Islet precursor cell (in vitro differentiated cells): ENCODE data around the gene FAM204A.

Experiments
- DNase-seq: peaks from one replicate; pipeline ENCODE4 v3.0.0-alpha.2; 2018

The FAM204A gene

DNA sequence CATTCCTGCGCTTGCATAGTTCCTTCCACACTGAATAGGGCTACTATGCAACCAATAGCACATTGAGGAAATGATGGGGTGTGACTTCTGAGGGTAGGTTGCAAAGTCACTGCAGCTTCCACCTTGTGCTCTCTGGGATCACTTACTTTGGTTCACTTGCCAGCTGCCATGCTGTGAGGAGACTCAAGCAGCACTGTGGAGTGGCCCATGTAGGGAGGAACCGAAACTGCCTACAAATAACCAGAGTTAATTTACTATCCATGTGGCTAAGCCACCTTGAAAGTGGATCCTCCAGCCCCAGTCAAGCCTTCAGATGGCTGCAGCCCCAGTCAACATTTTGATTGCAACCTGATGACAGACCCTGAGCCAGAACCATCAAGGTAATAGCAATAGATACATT is 64.3 kb downstream of the FAM204A start:
- no peak for DNase-seq

DNA sequence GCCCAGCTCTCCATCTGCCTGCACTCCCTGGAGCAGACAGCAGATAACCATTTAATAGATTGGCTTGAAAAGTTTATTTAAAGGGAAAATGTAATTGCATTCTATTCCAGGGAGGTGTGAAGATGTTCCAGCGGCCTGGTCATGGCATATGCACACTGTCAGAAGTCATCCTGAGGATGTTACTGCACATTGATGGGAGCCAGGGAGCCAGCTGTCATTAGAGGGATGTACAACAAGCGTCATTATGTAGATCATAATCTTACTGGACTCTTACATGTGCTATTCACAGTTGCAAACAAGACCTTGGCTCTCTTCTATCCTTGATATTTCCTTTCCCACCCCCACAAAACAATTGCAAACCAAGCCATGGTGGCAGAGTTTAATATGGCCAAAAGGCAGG is 65.4 kb downstream of the FAM204A start:
- DNase-seq = no peak

DNA sequence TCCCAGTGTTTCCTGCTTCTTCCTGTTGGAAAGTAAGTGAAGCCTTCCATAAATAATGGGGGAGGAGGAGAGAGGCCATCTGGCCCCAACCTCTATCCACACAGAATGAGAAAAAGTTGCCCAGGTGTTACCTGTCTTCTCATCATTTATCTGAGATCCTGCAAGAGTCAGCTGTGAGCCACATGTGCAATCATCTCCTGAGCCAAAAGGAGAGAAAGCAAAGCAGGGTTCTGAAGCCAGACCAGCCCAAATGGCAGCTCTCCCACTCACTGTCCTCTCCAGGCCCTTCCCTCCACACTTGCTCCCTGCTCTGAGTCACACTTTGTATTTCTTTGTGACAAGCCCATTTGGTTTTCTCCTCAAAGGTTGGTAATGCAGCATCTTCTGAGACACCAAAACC is 65.9 kb downstream of the FAM204A start:
- DNase-seq = no peak

DNA sequence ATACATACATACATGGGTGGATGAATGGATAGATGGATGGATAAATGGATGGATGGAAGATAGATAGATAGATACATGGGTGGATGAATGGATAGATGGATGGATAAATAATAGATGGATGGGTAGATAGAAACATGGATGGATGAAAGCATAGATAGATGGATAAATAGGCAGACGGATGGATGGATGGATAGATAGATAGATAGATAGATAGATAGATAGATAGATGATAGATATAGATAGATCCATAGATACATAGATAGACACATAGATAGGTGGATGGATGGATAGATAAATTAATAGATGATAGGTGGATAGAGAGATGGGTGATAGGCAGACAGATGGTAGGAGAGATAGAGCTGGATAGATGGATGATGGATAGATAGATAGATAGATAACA is 68.5 kb downstream of the FAM204A start:
- no peak for DNase-seq

DNA sequence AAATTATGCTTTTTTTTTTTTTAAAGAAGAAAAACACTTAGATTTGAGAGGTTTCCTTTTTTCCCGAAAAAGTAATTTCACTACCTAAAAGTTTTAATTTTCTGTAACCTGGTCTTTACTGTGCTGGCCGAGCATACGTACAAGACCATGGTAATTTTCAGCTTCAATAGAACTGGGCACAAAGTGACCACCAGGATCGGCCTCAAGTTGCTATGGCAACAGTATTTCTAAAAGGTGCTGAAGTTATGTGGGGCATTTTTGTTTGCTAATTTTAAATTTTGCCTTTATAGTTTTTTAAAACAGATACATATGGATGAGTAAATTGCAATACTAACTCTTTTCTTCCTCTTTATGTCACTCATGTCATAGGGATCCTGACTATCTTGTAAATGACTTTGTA is 69.4 kb downstream of the FAM204A start:
- DNase-seq = no peak

DNA sequence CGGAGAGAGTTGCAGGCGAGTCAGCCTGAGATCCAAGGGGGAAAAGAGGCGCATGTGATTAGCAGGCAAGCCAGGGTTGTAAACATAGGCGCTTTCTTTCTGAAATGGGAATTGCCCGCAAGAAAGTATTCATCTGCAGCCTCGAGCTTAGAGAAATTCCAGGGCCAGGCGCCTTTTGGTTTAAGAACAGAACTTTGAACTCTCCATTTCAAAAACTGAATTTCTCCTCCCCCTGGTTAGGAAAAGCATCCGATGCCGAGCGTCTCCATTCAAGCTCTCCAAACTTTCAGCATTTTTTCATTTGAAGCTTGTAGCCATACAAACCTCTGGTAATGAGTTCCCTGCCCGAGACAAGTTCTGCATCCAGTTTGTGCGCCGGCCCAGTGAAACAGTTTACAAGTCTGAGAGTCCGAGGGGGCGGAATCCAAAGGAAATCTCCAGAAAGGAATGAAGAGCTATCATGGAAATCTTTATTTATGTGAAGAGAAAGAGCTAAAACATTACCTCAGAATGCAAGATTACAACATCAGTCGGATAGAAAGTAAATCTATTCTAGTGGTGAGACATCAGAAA is 69.9 kb downstream of the FAM204A start:
- no peak for DNase-seq

DNA sequence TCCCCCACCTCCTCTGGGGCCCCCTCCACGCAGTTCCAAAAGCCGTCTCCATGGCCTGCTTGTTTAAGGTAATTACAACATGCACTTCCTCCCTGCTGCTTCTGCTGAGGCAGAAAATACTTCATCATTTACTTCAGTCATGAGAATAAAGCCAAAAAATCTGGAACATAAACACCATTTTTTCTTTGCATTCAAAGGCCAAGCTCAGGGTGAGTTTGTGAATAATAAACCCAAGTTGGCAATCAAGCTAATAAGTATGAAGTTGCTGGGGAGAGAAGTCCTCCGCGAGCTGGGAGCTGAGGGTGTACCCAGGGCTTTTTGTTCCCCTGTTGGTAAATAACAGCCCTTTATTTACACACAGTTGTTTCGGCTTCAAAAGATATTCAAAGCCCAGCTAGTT is 70.5 kb downstream of the FAM204A start:
- DNase-seq = no peak

DNA sequence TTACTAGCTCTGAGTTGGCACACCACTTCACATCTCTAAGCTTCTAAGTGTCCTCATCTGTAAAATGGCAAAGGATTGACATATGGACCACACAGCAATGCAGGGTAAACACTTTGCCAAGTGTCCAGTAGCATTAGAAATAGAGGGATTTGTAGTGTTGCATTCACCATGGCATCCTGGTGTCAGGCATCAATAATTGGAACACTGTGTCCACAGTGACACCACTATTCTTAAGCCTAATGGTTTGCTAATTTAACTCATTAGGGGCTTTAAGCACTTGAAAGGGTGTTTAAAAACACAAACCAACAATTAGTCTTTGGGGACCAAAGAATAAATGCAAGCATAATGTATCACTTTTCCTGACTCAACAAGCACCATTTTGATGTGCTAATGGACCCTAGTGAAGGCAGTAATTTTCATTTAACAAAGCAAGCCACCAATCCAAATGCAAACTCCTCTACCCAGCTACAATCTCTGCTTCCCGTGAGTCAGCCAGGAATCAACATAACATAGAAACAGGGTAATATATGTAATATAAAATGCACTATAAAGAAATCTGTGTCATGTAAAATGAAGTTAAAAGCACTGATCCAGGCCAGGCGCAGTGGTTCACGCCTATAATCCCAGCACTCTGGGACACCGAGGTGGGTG is 75.9 kb downstream of the FAM204A start:
- no peak for DNase-seq

DNA sequence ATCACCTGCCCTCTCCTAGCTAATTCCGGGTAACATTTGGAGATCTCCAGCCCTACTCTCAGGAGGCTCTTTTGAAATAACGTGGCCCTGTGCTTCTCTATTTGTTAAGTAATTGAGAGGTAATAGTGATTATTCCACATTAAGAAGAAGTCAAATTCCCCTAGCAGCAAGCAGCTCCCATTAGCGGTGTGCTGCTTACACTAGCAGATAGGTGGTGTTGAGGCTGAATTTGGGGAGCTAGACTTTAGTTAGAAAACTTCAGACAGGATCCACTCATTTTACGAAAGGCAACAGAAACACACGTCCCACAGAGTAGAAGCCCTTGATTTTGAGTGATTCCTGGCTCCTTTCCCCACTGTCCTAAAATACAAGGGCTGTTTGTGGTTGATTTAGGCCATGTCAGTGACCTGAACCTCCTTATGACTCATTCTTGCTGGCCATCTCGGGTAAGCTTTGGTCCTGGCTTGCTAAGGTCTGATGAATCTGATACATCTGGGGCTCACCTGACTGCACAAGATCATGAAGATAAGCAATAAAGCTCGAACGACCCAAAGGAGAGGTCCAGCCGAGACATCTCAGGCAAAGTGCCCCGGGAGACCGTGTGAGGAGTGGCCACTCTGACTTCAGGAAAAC is 77.2 kb downstream of the FAM204A start:
- peak; percentile 51 for DNase-seq

DNA sequence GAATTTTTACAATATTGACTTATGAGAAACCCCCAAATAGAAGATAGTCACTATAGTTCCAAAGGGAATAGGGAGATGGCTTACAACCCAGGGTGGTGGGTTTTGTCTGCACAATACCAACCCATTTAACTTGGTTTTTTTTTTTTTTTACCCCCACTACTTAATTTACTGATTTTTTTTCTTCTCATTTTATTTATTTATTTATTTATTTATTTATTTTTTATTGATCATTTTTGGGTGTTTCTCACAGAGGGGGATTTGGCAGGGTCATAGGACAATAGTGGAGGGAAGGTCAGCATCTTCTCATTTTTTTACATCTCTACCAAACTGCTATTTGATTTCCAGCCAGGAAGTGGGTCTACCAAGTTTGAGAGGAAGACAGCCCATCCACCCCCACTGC is 77.9 kb downstream of the FAM204A start:
- no peak for DNase-seq

DNA sequence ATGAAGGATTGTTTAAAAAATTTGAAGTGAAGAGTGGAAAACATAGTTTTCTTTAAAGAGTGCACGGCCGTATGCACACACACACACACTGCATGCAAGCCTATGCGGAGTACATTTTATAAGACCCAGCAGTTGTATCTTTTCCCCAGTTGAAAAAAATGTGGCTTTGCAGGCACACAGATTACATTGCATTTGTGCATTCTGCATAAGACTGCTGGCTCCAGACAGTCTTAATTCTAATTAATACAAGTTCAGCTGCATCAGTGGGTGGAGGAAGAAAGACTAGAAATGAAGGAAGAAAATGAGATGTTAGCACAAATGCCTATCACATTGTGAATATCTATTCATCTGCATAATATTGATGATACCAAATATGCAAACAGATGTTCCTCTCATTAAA is 79.6 kb downstream of the FAM204A start:
- DNase-seq = no peak

DNA sequence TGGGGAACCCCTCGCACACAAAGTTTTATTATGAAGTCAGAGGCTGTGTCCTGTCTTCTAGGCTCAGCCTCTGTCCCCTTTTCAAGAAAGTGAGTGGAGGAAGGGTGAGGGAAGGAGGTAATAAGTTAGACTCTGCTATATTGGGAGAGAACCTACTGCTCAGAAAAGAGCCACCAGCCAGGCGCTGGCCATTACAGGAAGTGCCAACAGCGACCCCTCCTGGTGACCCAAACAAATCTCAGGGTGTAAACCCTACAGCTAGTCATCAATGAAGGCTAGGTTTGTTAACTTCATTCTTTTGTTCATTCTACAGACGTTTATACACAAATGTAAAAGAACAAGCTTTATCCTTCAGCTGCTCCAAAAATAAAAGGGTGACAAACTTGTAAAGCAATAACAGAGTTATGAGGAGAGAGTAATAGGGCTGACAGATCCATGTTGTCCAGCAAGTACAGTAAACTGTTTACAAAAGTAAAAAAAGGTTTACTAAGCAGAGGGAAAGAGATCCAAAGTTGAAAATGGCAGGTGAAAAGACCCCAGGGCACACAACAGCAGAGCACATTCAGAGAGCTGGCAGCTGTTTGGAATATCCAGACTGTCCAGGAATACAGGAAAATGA is 82.7 kb downstream of the FAM204A start:
- peak; percentile 77 for DNase-seq

DNA sequence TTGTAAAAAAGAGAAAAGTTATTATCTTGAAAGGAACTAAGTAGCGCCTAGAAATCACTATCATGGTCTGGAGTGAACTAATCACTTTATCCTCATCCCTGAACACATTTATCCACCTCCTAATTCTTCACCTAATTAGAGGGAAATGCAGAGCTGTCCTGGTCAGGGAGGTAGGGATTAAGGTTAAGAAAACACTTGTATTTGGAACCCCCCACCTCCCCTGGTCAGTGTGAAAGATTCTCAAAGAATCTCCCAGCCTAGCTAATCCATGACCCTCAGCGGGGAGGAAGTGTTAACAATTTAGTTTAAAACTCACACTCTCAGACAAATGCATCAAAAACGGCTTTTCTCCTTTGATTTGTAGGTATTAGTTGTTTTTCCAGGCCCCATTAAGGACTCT is 83.8 kb downstream of the FAM204A start:
- DNase-seq = peak; percentile 20

DNA sequence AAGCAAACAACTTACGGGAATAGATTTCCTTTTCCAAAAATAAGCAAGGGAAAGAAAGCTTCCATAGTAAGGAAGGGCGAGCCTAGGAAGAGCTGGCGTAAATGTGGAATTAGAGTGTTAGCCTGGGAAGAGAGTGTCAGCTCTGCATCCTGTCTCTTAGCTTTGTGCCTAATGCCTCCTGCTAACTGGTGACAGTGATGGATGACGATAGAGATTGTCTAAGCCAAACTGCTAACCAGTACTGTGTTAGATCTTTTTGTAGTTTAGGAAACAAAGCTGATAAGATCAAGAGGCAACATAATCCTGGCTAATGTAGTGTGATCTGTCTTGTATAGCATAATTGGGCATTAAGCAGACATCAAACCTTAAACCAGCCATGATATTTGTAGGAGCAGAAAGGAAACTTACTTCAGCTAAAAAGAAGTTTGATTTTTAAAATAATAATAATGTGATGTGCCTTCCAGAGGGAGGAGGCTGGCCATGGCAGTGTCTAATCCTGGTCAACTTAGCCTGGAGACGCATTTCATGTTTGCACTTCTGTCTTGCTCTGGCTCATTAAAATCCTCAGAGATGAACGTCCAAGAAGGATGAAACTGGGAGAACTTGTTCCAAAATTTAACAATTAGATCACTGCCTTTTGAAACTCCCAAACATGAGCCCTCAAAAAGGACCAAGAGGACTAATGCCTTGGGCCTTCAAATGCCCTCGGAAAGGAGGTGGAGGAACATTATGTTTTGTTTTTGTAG is 85.1 kb downstream of the FAM204A start:
- DNase-seq = peak; percentile 64

DNA sequence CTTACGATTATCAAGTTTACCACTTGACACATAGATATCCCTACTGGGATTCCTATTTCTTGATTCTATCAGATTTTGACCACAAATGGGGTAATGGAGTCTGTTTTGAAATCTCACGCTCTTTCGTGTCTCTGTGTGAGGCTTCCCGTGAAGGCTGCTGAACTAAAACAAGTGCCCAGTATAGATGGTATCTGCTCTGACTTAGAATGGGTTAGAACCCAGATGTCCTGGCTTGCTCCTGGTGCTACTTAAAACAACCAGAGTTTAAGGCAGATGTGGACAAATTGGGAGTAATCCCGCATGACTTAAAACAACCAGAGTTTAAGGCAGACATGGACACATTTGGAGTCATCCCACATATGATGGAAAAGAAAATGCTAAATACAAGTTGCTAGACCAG is 85.9 kb downstream of the FAM204A start:
- DNase-seq = peak; percentile 28

DNA sequence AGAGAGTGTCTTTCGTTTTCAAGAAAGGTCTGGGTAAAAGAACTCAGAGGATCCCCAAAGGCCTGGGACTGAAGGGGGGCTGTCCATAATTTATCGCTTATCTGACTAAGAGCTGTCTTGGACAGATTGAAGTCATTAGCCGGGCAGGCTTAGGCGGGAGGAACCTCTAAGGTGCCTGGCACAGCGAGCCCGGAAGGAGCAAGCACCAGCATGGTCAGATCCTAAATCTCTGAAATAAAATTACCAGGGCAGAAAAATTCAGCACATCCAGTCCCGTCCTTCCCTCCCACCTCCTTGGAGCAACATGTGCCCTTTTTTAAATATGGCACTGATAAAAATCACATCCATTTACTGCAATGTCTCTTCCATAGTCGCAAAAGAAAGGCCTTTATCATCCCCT is 86.8 kb downstream of the FAM204A start:
- peak; percentile 22 for DNase-seq

DNA sequence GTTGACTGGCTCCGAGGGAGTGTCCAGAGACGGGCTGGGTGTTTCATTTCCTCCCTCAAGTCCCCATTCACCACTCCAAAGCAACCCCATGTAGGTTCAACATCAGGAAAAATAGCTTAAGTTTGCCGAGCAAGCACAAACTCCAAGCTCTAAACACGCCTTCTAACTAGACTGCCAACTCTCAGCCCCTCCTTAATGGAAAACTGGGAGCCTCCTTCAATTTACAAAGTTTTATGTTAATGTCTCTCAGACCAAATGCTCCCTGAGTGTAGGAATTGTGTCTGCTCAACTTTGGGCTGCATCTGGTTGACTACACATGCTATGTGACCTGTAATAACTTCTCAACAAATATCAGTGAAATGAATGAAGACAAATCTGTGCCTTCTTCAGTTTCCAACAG is 87.5 kb downstream of the FAM204A start:
- DNase-seq = peak; percentile 10

DNA sequence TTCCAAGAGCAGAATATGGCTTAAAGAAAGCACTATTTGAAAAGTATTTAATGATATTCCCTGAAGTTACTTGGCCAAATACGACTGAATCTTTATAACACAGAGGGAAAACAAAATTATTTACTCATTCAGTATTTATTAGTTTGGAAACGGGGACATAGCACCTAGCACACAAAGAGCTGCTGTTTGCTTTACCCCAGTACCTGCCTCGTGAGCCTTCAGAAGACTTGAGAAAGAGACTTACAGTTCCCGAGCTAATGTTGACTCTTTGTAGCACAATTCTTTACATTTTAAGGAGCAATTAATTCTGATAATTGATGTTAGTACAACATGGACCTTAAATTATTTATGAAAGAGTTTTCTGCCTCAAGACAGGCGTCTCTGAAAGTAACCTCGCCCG is 88.7 kb downstream of the FAM204A start:
- no peak for DNase-seq

DNA sequence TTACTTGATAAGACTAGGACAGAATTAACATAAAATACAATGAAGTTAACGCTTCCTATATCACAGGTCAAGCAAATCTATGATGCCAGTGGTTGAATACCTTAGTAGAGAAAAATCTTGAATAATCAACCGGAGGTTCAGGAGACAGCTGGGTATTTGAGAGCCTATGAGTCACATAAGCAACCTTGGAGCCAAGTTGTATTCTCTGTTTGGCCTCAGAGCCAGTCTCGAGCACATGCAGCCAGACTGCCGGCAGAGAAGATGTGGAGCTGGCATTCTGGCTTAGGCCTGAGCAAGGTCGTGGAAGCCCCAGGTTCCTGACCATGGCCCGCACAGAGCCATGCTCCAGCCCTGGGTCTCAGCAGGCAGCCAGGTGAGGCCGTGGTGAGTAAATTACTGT is 90.3 kb downstream of the FAM204A start:
- DNase-seq = no peak

DNA sequence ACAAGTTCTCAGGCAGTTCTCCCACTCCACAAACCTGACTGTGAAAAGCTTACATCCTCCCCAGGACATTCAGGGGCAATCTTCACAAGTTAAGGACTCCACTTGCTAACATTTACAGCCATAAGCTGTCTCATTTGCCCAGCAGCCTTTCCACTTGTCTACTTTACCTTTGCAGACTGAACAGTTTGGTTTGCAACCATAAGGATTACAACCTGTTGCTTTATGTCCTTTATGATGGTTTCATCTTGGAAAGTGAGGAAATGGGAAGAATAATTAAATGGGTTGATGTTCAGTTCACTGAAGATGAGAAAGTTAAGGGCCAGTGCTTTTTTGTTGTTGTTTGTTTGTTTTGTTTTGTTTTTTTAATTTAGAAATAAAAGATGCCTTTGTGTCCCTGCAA is 92.4 kb downstream of the FAM204A start:
- DNase-seq = no peak
